Skin epidermis (tissue), 12 donors: ENCODE data around the gene ANKLE1.

Experiments used
- H3K27ac ChIP-seq, 21 experiments: fragments of 200-600 bp; sonication (generic) in 11 of 21; one replicate each; pipeline ENCODE4 v1.5.0; 2020; ENCODE audit warnings: mild to moderate bottlenecking in 3 of 21, inconsistent platforms in 2 of 21, moderate library complexity in 2 of 21
- H3K4me3 ChIP-seq, 7 experiments: fragments of 200-600 bp; sonication (generic) in 2 of 7; one replicate each; pipeline ENCODE4 v1.5.0; 2020; ENCODE audit warnings: inconsistent platforms in 2 of 7, mild to moderate bottlenecking in 2 of 7, moderate library complexity in 1 of 7

ANKLE1 gene

GRCh38 chr19:17333611-17334413 lies 52.1 kb downstream of the ANKLE1 start:
- peak overlapping the region; percentile 48 to 92 (median 58) for H3K4me3 ChIP-seq
- H3K27ac ChIP-seq: peak overlapping the region in 20 of 21 experiments; percentile 44 to 94 (median 81)

DNA sequence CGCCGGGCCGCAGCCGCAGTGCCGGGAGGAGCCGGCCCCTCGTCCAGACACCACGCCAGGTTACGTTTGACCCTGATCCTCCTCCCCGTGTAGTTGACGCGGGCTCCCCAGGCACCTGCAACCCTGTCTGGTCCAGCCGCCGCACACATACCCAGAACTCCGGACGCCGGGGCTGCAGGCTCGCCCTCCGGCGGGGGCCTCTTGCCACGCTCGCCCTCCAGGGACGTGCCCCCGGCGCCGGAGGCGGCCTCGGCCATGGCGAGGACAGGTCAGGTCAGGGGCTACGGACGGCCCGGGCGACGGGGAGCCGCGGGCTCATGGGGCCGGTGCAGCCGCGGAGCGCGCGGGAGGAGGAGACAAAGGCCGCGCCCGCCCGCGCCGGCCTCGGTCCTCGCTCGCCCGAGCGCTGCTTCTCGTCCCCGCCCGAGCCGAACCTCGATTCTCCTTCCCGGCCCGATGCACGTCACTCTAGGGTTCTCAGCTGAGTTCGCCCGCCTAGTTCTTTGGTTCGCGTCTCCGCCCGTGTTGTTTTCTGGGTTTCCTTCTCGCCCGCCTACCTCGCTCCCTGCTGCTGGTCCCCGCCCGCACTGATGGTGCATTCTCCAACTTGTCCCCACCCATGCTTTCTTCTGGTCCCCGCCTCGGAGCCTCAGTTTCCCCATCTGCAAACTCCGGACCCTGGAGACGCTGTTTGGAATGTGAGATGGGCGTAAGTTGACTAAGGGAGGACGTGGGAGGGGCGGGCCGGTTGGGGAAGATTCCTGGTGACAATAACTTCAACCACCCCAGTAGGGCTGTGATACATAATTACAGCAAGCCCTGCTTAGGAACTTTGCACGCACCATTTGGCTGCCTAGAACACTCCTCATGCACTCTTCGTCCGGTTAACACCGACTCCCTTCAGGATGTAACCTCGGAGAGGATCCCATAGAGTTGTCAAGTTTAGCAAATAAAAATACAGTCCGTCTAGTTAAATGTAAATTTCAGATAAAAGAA lies 53.0 kb downstream of the ANKLE1 start, which contains the start of gene ANO8:
TSS of gene ANO8 (minus strand) at position 442 of the 996 bp plus-strand sequence. CDS start at position 257, 185 bp downstream.
- Histone ChIP-seq H3K27ac (peak within 1 kb of the TSS in 20 of 21 experiments; percentile 44 to 94 (median 82)), H3K4me3 (peak within 1 kb of the TSS; percentile 48 to 92 (median 58))

DNA sequence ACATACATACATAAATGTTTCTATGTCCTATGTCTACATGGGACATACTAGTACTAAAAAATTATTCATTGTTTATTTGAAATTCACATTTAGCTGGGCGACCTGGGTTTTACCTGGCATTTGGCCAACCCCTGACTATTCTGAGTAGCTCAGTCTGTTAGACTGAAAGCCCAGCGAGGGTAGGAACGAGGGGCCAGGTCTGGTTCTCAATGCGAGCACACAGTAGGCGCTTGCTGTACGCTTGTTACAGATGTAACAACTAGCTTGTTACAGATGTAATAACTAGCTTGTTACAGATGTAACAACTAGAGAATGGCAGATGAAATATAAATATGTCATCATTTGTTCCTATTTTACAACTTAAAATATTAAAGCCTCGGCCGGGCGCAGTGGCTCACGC lies 53.9 kb downstream of the ANKLE1 start:
- peak overlapping the region in 1 of 7 experiments; percentile 53 for H3K4me3 ChIP-seq
- peak overlapping the region in 12 of 21 experiments; percentile 16 to 94 (median 85) for H3K27ac ChIP-seq
